Ishikawa (cell line): ENCODE results near the gene SLC25A6.
A peak's percentile ranks its signal among the peaks of the same experiment; 100 is the strongest.

Experiments used
- CEBPB ChIP-seq: IDR thresholded peaks from 2 replicates; pipeline ENCODE4 v1.6.1; 2012
- CREB1 ChIP-seq: IDR thresholded peaks from 2 replicates; pipeline ENCODE4 v1.6.1; 2012; ENCODE audit warnings: low read depth
- EGR1 ChIP-seq: IDR thresholded peaks from 2 replicates; pipeline ENCODE4 v1.6.1; 2012
- EP300 ChIP-seq: IDR thresholded peaks from 2 replicates; pipeline ENCODE4 v1.6.1; 2012; ENCODE audit warnings: borderline replicate concordance
- FOXM1 ChIP-seq: IDR thresholded peaks from 2 replicates; pipeline ENCODE4 v1.6.1; 2012; ENCODE audit warnings: low read depth, borderline replicate concordance
- MAX ChIP-seq: IDR thresholded peaks from 2 replicates; pipeline ENCODE4 v1.6.1; 2012
- NFIC ChIP-seq: IDR thresholded peaks from 2 replicates; pipeline ENCODE4 v1.6.1; 2012
- RAD21 ChIP-seq: IDR thresholded peaks from 2 replicates; pipeline ENCODE4 v1.6.1; 2012; ENCODE audit warnings: low read depth
- REST ChIP-seq: IDR thresholded peaks from 2 replicates; pipeline ENCODE4 v1.6.1; 2012; ENCODE audit warnings: low read depth, mild to moderate bottlenecking
- TAF1 ChIP-seq: IDR thresholded peaks from 2 replicates; pipeline ENCODE4 v1.6.1; 2012; ENCODE audit warnings: low read depth, mild to moderate bottlenecking
- TCF12 ChIP-seq: IDR thresholded peaks from 2 replicates; pipeline ENCODE4 v1.6.1; 2012; ENCODE audit warnings: low read depth
- TEAD4 ChIP-seq: IDR thresholded peaks from 2 replicates; pipeline ENCODE4 v1.6.1; 2012
- YY1 ChIP-seq: IDR thresholded peaks from 2 replicates; pipeline ENCODE4 v1.6.1; 2012; ENCODE audit warnings: low read depth
- ZBTB7A ChIP-seq: IDR thresholded peaks from 2 replicates; pipeline ENCODE4 v1.6.1; 2012; ENCODE audit warnings: low read depth
- TF ChIP-seq, protein P1 (sequence below): IDR thresholded peaks from 2 replicates; pipeline ENCODE4 v1.6.1; 2012

The SLC25A6 gene

GRCh38 chrX:1395646-1396216 lies 3.8 kb upstream of the SLC25A6 start:
- TF ChIP-seq TAF1 (no peak), TCF12 (no peak), TEAD4 (no peak), RAD21 (no peak), YY1 (no peak), MAX (no peak)
- TF ChIP-seq, protein P1, sequence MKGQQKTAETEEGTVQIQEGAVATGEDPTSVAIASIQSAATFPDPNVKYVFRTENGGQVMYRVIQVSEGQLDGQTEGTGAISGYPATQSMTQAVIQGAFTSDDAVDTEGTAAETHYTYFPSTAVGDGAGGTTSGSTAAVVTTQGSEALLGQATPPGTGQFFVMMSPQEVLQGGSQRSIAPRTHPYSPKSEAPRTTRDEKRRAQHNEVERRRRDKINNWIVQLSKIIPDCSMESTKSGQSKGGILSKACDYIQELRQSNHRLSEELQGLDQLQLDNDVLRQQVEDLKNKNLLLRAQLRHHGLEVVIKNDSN = no peak

- TF ChIP-seq TAF1 = no peak
- TF ChIP-seq MAX = no peak
- TF ChIP-seq TEAD4 = no peak
- TF ChIP-seq EGR1 = no peak
- TF ChIP-seq EP300 = no peak
- TF ChIP-seq RAD21 = no peak
- no peak for TF ChIP-seq CEBPB
- no peak for TF ChIP-seq TCF12
- no peak for TF ChIP-seq REST
- no peak for TF ChIP-seq YY1
- TF ChIP-seq NFIC = no peak
- no peak for TF ChIP-seq CREB1
- no peak for TF ChIP-seq FOXM1
- TF ChIP-seq ZBTB7A = no peak
- TF ChIP-seq, protein P1 = no peak
Measured at GRCh38 chrX:1394731-1395501, 3.0 kb upstream of the SLC25A6 start.

DNA sequence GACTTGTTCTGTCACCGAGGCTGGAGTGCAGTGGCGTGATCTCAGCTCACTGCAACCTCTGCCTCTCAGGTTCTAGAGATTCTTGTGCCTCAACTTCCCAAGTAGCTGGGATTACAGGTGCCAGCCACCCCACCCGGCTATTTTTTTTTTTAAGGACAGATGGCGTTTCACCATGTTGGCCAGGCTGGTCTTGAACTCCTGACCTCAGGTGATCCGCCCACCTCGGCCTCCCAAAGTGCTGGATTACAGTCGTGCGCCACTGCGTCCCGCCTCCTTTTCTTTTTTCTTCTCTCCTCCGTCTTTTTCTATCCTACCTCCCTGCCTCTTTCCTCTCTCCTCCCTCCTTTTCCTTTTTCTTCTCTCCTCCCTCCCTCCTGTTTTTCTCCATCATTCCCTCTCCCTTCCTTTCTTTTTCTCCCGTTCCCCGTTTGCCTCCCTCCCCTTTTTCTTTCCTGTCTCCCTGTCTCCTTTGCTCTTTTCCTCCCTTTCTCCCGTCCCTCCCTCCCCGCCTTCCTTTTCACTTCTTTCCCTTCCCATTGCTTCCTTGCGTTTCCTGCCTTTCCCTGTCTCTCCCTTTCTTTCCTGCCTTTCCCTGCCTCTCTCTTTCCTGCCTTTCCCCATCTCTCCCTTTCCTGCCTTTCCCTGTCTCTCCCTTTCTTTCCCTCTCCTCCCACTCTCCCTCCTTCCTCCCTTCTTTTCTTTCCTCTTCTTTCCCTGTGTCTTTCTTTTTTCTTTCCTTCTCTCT lies 2.1 kb upstream of the SLC25A6 start:
- TF ChIP-seq RAD21 (no peak), YY1 (no peak), FOXM1 (no peak), CEBPB (no peak), TCF12 (no peak), MAX (no peak)
- TF ChIP-seq, protein P1 = no peak

DNA sequence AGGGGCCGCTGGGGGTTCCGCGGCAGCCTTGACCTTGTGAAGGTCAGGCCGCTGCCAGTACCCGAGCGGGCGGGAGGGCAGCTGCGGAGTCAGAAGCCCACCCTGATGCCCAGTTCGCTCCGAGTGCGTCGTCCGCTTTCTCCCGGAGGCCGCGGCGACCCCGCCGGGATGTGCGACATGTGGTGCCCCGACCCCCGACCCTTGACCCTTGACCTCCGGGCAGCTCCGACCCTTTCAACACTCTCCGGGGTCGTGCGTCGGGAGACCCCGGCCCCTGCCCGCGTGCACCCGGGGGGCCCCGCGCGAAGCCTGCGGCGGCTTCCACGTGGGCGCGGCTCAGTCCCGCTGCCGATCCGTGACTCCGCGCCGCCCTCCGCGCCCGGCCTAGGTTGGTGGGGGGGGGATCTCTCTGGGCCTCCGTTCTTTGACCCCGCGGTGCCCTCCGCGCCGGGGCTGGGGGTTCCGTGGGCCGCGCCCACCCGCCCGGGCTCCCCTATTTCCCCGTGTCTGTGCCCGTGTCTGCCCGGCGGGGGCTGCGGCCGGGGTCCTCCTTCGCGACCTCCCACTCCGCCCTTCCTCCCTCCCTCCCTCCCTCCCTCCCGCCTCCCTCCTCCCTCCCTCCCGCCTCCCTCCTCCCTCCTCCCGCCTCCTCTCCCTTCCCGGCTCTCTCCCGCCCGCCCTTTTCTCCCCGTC lies 609 bp upstream of the SLC25A6 start:
- no peak for TF ChIP-seq EP300
- TF ChIP-seq EGR1 = no peak
- TF ChIP-seq, protein P1 = no peak
- no peak for TF ChIP-seq TCF12
- TF ChIP-seq NFIC = no peak
- TF ChIP-seq CEBPB = no peak
- peak; percentile 14; the same call in 1 of the 2 replicates for TF ChIP-seq TAF1
- TF ChIP-seq MAX = peak; percentile 31; the same call in 1 of the 2 replicates
- no peak for TF ChIP-seq TEAD4
- no peak for TF ChIP-seq YY1
- no peak for TF ChIP-seq REST
- no peak for TF ChIP-seq CREB1
- no peak; the same call in 1 of the 2 replicates for TF ChIP-seq ZBTB7A
